SU-DHL-6 (cell line): ENCODE results near the gene ISM1.

Experiments
- H2AFZ ChIP-seq: fragments of 200-600 bp; sonication (generic); 2 replicates; pipeline ENCODE4 v1.6.1; 2014; ENCODE audit warnings: low read depth, mild to moderate bottlenecking, moderate library complexity, mixed read lengths, antibody characterized with exemption, low read length; ENCODE audit not compliant: severe bottlenecking
- H3F3A ChIP-seq: fragments of 200-600 bp; shearing (Covaris generic); 2 replicates; pipeline ENCODE4 v1.6.0; 2016; ENCODE audit warnings: antibody characterized with exemption, mild to moderate bottlenecking; ENCODE audit not compliant: insufficient read depth
- H3K27ac ChIP-seq: fragments of 200-600 bp; sonication (generic); 2 replicates; pipeline ENCODE4 v1.5.1; 2016; ENCODE audit warnings: low read depth, mild to moderate bottlenecking, low read length, moderate library complexity, mixed read lengths
- H3K27me3 ChIP-seq: fragments of 200-600 bp; sonication (generic), shearing (Covaris generic); 2 replicates; pipeline ENCODE4 v1.6.0; 2014; ENCODE audit warnings: mild to moderate bottlenecking, low read length
- H3K36me3 ChIP-seq: fragments of 200-600 bp; sonication (generic); 2 replicates; pipeline ENCODE4 v1.6.1; 2014; ENCODE audit warnings: mild to moderate bottlenecking, low read length, mixed read lengths
- H3K4me2 ChIP-seq: fragments of 300-600, 200-600 bp; shearing (Covaris generic), sonication (generic); 2 replicates; pipeline ENCODE4 v1.6.0; 2014; ENCODE audit warnings: low read length, low read depth, mild to moderate bottlenecking; ENCODE audit not compliant: poor library complexity, severe bottlenecking
- H3K4me3 ChIP-seq: fragments of 200-600 bp; sonication (generic); 2 replicates; pipeline ENCODE4 v1.5.1; 2014; ENCODE audit warnings: antibody characterized with exemption, low read length, mild to moderate bottlenecking, mixed read lengths; ENCODE audit not compliant: insufficient read depth, poor library complexity, severe bottlenecking
- H3K79me2 ChIP-seq: fragments of 200-600 bp; sonication (generic); 2 replicates; pipeline ENCODE4 v1.6.1; 2014; ENCODE audit warnings: mild to moderate bottlenecking, low read length, moderate library complexity; ENCODE audit not compliant: insufficient read depth
- H3K9ac ChIP-seq: fragments of 200-600 bp; sonication (generic); 2 replicates; pipeline ENCODE4 v1.7.0; 2014; ENCODE audit warnings: mild to moderate bottlenecking, low read length
- H3K9me2 ChIP-seq: fragments of 200-600 bp; sonication (generic); replicated peaks from 2 replicates; pipeline ENCODE4 v1.6.1; 2014; ENCODE audit warnings: low read length; ENCODE audit not compliant: insufficient read depth
- H3K9me3 ChIP-seq: fragments of 200-600 bp; sonication (generic); 2 replicates; pipeline ENCODE4 v1.6.1; 2014; ENCODE audit warnings: low read length, mixed read lengths; ENCODE audit not compliant: insufficient read depth
- H4K20me1 ChIP-seq: fragments of 200-600 bp; sonication (generic); 2 replicates; pipeline ENCODE4 v1.6.1; 2014; ENCODE audit warnings: low read depth, mild to moderate bottlenecking, antibody characterized with exemption, low read length, moderate library complexity, mixed read lengths
- CTCF ChIP-seq: fragments of 200-600 bp; sonication (generic); IDR thresholded peaks from one replicate; pipeline ENCODE4 v1.5.1; 2017; ENCODE audit warnings: antibody characterized with exemption, mild to moderate bottlenecking, low read length, moderate library complexity; ENCODE audit not compliant: insufficient read depth, poor library complexity, severe bottlenecking
- EZH2phosphoT487 ChIP-seq: fragments of 200-600 bp; sonication (generic), shearing (Covaris generic); conservative IDR thresholded peaks from 2 replicates; pipeline ENCODE4 v1.6.1; 2018; ENCODE audit warnings: mild to moderate bottlenecking, antibody characterized with exemption, low read length, moderate library complexity, mixed read lengths

Gene ISM1

GRCh38 chr20:13268953-13269352 is 47.9 kb downstream of the ISM1 start:
- H3K9me2 ChIP-seq = no peaks in the 10 kb centered on the region
- no peaks in the 10 kb centered on the region for H3K9me3 ChIP-seq
- no peaks in the 10 kb centered on the region for H3K27me3 ChIP-seq
- H3K4me3 ChIP-seq = no peak overlapping the region
- H3K9ac ChIP-seq = no peak overlapping the region
- no peak overlapping the region for H2AFZ ChIP-seq
- no peak for TF ChIP-seq CTCF
- no peak for TF ChIP-seq EZH2phosphoT487
- H3F3A ChIP-seq = no peaks in the 10 kb centered on the region
- H3K79me2 ChIP-seq = no peaks in the 10 kb centered on the region
- no peaks in the 10 kb centered on the region for H3K36me3 ChIP-seq
- H3K4me2 ChIP-seq = no peak overlapping the region
- H3K27ac ChIP-seq = no peak overlapping the region
- H4K20me1 ChIP-seq = no peaks in the 10 kb centered on the region

GRCh38 chr20:13270211-13270610 is 49.1 kb downstream of the ISM1 start:
- H3K27ac ChIP-seq = no peak overlapping the region
- no peak overlapping the region for H3K4me2 ChIP-seq
- no peaks in the 10 kb centered on the region for H3K9me3 ChIP-seq
- H3K4me3 ChIP-seq = no peak overlapping the region
- H3K9ac ChIP-seq = no peak overlapping the region
- no peaks in the 10 kb centered on the region for H3F3A ChIP-seq
- no peaks in the 10 kb centered on the region for H3K36me3 ChIP-seq
- H3K9me2 ChIP-seq = no peaks in the 10 kb centered on the region
- TF ChIP-seq EZH2phosphoT487 = no peak
- no peak for TF ChIP-seq CTCF
- no peaks in the 10 kb centered on the region for H3K79me2 ChIP-seq
- no peaks in the 10 kb centered on the region for H4K20me1 ChIP-seq
- H2AFZ ChIP-seq = no peak overlapping the region
- H3K27me3 ChIP-seq = no peaks in the 10 kb centered on the region

- TF ChIP-seq EZH2phosphoT487 (no peak), CTCF (no peak)
- H3K9me2 ChIP-seq = no peaks in the 10 kb centered on the region
- H3K4me3 ChIP-seq = no peak overlapping the region
- H2AFZ ChIP-seq = no peak overlapping the region
- no peak overlapping the region for H3K27ac ChIP-seq
- H3K27me3 ChIP-seq = no peaks in the 10 kb centered on the region
- H3K9ac ChIP-seq = no peak overlapping the region
- no peaks in the 10 kb centered on the region for H3K9me3 ChIP-seq
- no peaks in the 10 kb centered on the region for H3F3A ChIP-seq
- H3K36me3 ChIP-seq = no peaks in the 10 kb centered on the region
- H4K20me1 ChIP-seq = no peaks in the 10 kb centered on the region
- H3K4me2 ChIP-seq = no peak overlapping the region
- no peaks in the 10 kb centered on the region for H3K79me2 ChIP-seq
These were observed 50.0 kb downstream of the ISM1 start for GRCh38 chr20:13271098-13271497.
